ENCODE results near the gene HACD3.

Gene HACD3

GRCh38 chr15:65598468-65598867, 68.2 kb downstream of the HACD3 start:
- no peak overlapping the region for H3K4me3 ChIP-seq (ENCODE audit: low read depth, low read length)
- POLR2A ChIA-PET: no interaction called here
- TF ChIP-seq CTCF (IDR thresholded peaks at IDR 0.05; ENCODE audit: insufficient read depth, low read length, missing control alignments): no peak
- DNase-seq (ENCODE audit: low read depth, low spot score): no peak
- CTCF ChIA-PET: interaction anchor here (0.9 to 1.2 kb wide), 3 partner anchors 12 to 258 kb away, joined by 3 to 6 read pairs (median 4); partner anchors contain the start of gene INTS14

GRCh38 chr15:65599677-65600076, 69.4 kb downstream of the HACD3 start:
- ChIA-PET CTCF (interaction anchor here (1.9 kb wide), 1 partner anchor 257 kb away, joined by 4 read pairs; no protein-coding TSS in a partner anchor), POLR2A (no interaction called here)
- no peak for DNase-seq (ENCODE audit: low read depth, low spot score)
- no peak overlapping the region for H3K4me3 ChIP-seq (ENCODE audit: low read depth, low read length)
- no peak for TF ChIP-seq CTCF (IDR thresholded peaks at IDR 0.05; ENCODE audit: insufficient read depth, low read length, missing control alignments)

GRCh38 chr15:65603134-65603533, 72.9 kb downstream of the HACD3 start:
- TF ChIP-seq CTCF (IDR thresholded peaks at IDR 0.05; ENCODE audit: insufficient read depth, low read length, missing control alignments): no peak
- CTCF ChIA-PET: interaction anchor here (1.8 kb wide), 3 partner anchors 8 to 35 kb away, joined by 4 to 8 read pairs (median 4); partner anchors contain the start of gene INTS14
- no peak overlapping the region for H3K4me3 ChIP-seq (ENCODE audit: low read depth, low read length)
- POLR2A ChIA-PET: no interaction called here
- DNase-seq (ENCODE audit: low read depth, low spot score): no peak

GRCh38 chr15:65603559-65603958, 73.3 kb downstream of the HACD3 start:
- no peak for DNase-seq (ENCODE audit: low read depth, low spot score)
- no peak for TF ChIP-seq CTCF (IDR thresholded peaks at IDR 0.05; ENCODE audit: insufficient read depth, low read length, missing control alignments)
- CTCF ChIA-PET: interaction anchor here (1.8 kb wide), 2 partner anchors 9 to 35 kb away, joined by 4 read pairs; no protein-coding TSS in a partner anchor
- POLR2A ChIA-PET: no interaction called here
- H3K4me3 ChIP-seq (ENCODE audit: low read depth, low read length): no peak overlapping the region

GRCh38 chr15:65610871-65611718, 80.8 kb downstream of the HACD3 start, which contains the start of gene INTS14:
Gene INTS14 (minus strand): TSS chr15:65611131. CDS start chr15:65607380, 3,751 bp downstream.
- POLR2A ChIA-PET: interaction anchor here (0.6 to 1.9 kb wide), 11 partner anchors 11 to 259 kb away, joined by 3 to 16 read pairs (median 3); partner anchors contain the start of genes DENND4A, RAB11A and SLC24A1
- peak; percentile 81 for TF ChIP-seq CTCF (IDR thresholded peaks at IDR 0.05; ENCODE audit: insufficient read depth, low read length, missing control alignments)
- peak within 1 kb of the TSS; percentile 77 for H3K4me3 ChIP-seq (ENCODE audit: low read depth, low read length)
- CTCF ChIA-PET: interaction anchor here (0.6 to 3.7 kb wide), 24 partner anchors 8 to 265 kb away, joined by 3 to 27 read pairs (median 4); partner anchors contain the start of genes RAB11A and SLC24A1
- DNase-seq (ENCODE audit: low read depth, low spot score): peak; percentile 73
